GM13977 (cell line): ENCODE results near the gene ELOVL7.

Experiments used
- DNase-seq: peaks from one replicate; pipeline ENCODE4 v3.0.0; 2012; ENCODE audit warnings: low spot score
- in situ Hi-C: fragments of 300-500 bp; cut with MboI; formaldehyde crosslinking; loops from one replicate; pipeline ENCODE4 v1.12.0; 2022; ENCODE audit warnings: low sequenced_read_pairs, low pct_unique_long_range_greater_than_20kb, mixed read lengths, inconsistent platforms; ENCODE audit not compliant: unreplicated experiment
- TF ChIP-seq, protein P1 (sequence below): IDR thresholded peaks from 2 replicates; pipeline ENCODE4 v1.5.1; 2012; ENCODE audit warnings: mild to moderate bottlenecking, control low read depth; ENCODE audit not compliant: insufficient read depth; ENCODE audit errors: extremely low read depth, missing control alignments

Gene ELOVL7

DNA sequence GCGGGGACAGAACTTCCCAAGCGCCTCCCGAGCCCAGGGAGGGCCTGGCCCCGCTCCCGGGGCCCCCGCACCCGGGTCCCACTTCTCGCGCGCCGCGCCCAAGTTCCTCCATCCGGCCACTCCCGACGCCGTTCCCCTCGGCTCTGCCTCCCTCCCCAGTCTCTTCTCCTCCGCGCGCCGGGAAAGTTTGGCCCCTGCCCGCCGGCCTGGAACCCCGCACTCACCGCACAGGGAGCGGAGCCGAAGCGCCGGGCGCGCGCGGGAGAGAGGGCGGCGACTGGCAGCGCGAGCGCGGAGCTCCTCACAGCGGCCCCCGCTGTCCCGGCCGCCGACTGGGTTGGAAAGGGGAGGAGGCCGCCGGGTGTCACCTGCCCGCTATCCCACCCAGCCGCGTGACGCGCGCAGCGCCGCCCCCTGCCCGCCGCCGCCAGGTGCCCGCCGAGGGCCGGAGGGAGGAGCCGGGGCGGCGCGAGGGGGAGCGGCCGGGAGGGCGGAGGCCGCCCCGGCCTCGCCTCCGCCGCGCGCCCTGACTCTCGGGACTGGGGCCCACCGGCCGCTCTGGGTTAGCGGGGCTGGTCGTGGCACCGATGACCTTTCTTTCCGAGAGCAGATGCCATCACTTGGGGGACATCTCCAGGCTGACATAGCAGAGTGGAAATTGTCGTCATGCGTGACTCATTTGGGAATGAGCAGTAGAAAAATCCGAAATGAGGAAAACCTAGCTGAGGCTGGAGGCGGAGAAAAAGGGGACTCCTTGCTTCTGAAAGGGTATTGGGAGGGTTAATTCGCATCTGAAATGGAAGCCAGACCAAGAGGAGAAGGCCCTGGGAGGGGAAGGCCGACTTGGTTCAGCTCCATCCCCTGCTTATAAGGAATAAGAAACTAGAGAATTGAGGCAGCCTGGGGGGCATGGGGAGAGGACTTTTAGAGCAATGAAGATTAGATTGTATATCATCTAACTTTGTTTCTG lies at the start of gene ELOVL7:
Gene ELOVL7, minus strand, starts transcription at position 334 of the 970 bp plus-strand sequence. CDS start 56,872 bp downstream, outside the sequence.
- TF ChIP-seq, protein P1, sequence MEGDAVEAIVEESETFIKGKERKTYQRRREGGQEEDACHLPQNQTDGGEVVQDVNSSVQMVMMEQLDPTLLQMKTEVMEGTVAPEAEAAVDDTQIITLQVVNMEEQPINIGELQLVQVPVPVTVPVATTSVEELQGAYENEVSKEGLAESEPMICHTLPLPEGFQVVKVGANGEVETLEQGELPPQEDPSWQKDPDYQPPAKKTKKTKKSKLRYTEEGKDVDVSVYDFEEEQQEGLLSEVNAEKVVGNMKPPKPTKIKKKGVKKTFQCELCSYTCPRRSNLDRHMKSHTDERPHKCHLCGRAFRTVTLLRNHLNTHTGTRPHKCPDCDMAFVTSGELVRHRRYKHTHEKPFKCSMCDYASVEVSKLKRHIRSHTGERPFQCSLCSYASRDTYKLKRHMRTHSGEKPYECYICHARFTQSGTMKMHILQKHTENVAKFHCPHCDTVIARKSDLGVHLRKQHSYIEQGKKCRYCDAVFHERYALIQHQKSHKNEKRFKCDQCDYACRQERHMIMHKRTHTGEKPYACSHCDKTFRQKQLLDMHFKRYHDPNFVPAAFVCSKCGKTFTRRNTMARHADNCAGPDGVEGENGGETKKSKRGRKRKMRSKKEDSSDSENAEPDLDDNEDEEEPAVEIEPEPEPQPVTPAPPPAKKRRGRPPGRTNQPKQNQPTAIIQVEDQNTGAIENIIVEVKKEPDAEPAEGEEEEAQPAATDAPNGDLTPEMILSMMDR: peak; percentile 50
- in situ Hi-C loops: loop anchor here (25.0 kb wide), 1 partner anchor 157 kb away; no protein-coding TSS in a partner anchor
- DNase-seq: peak; percentile 85

DNA sequence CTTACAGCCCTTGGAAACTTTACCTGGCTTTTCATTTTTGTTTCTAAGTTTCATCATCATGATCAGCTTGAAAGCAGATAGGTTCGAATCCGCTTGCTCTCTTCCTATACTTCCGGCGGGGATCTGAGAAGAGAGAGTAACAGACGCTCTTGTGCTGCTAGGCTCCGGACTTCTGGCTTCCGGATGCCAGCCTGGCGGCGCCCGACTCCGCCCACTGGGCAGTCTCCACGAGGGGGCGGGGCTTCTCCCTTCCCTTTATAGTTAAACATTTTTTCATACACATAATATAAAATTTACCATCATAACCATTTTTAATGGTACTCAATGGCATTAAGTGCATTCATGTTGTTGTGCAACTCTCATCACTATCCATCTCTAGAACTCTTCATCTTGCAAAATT lies 49.5 kb upstream of the ELOVL7 start:
- TF ChIP-seq, protein P1: no peak
- in situ Hi-C loops: no loop called here
- no peak for DNase-seq

DNA sequence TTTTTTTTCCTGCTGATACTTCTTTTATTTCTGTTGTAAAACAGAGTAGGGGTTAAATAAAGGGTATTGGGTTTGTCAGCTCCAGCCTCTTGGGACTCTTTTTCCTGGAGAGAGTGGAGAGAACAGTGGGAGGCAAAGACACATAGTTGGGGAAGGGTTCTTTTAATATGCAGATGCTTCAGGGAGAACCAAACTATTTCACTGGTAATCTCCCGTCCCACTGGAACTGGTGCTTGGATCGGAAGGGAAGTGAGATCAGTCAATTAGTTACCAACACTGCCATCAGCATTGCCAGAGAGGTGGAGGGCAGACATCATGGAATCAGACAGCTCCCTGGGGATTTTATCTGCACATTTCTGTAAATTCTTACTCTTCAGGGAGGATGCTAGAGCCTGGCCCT lies 47.6 kb upstream of the ELOVL7 start:
- TF ChIP-seq, protein P1: no peak
- in situ Hi-C loops: no loop called here
- no peak for DNase-seq

DNA sequence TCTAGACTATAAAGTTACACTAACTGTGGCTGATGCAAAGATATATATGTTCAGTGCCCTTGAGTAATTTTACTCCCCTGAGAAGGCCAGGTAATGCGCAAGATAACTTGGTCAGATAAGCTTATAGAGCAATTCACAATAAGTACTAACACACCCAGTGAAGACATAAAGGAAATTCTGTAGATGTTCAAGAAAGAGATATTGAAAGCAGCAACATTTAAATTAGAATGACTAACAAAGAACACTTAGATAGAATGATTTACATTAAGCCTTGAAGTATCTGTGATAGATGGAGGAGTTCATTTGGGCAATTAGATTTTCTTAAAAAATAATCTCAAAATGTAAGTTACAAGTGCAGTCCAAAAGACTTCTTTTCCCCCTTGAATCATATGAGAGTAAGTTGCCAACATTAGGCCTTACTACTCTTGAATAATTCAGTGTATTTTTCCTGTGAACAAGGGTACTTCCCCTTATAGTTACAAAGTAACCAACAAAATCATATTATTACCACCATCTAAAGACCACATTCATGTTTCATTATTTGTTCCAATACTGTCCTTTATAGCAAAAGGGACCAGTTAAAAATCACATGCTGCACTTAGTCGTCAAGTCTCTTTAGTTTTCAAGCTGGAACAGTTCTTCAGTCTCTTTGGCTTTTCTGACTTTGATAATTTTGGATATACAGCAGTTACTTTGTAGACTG lies 44.4 kb upstream of the ELOVL7 start:
- in situ Hi-C loops: loop anchor here (10.0 kb wide), 1 partner anchor 214 kb away; no protein-coding TSS in a partner anchor
- no peak for DNase-seq
- TF ChIP-seq, protein P1: no peak

DNA sequence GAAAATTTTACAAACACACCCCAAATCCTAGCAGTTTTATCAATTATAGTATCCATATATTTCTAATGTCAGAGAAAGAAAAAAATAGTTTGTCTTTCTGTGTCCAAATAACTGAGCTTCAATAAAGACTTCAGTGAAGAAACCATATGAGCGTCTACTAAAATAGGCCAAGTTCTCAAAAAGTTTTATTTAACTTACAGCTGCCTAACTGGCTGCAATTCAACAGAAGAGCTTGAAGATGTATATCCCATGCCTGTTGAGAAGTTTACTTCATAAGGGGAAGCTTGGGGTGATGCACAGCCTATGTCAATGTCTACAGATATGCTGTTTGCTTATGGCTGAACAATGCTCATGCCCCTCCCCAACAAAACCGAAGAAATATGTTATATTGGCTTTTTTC lies 43.7 kb upstream of the ELOVL7 start:
- TF ChIP-seq, protein P1: no peak
- in situ Hi-C loops: loop anchor here (10.0 kb wide), 1 partner anchor 213 kb away; no protein-coding TSS in a partner anchor
- no peak for DNase-seq

DNA sequence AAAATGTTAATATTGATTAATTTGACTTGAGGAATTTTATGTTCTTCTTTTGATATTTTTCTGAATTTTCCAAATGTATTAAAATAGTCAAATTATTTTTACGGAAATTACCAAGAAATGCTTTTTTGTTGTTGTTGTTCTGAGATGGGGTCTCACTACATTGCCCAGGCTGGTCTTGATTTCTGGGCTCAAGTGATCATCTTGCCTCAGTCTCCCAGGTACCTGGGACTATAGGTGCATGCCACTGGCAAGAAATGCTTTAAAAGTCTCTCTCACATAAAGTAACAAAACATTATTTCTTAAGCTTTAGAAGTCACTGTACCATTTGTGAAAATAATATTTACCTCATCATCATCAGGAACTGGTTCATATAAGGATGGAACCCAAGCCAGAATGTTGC lies 43.0 kb upstream of the ELOVL7 start:
- in situ Hi-C loops: loop anchor here (10.0 kb wide), 1 partner anchor 212 kb away; no protein-coding TSS in a partner anchor

More for the DNA sequence above, 43.0 kb upstream of the ELOVL7 start:
- TF ChIP-seq, protein P1: no peak
- DNase-seq: no peak
